Suppressor macrophage treated with lipopolysaccharide for 4 hours (primary cell): ENCODE measurements around the gene AP1M1.
"Not testable (repeated sequence)": the region's sequence is repeated elsewhere in the genome, so short reads cannot be mapped to it uniquely, and the experiment has no call there.

Experiments used
- DNase-seq: peaks from one replicate; pipeline ENCODE4 v3.0.0-alpha.2; 2020

AP1M1 gene

GRCh38 chr19:16197622-16198369 lies at the start of gene AP1M1:
Gene AP1M1, plus strand, starts transcription at chr19:16197911. Its CDS starts 116 bp downstream, at chr19:16198027.
- peak; percentile 100 for DNase-seq

- no peak for DNase-seq
Measured at GRCh38 chr19:16148443-16149229, 49.1 kb upstream of the AP1M1 start.

GRCh38 chr19:16153582-16154336 lies 44.0 kb upstream of the AP1M1 start:
- no peak for DNase-seq

- no peak for DNase-seq
Measured at GRCh38 chr19:16154557-16154956, 43.2 kb upstream of the AP1M1 start.

- no peak for DNase-seq
Measured at GRCh38 chr19:16155128-16155527, 42.6 kb upstream of the AP1M1 start.

- no peak for DNase-seq
Measured at GRCh38 chr19:16156904-16157303, 40.8 kb upstream of the AP1M1 start.

GRCh38 chr19:16157601-16158000 lies 40.1 kb upstream of the AP1M1 start:
- no peak for DNase-seq

- no peak for DNase-seq
Measured at GRCh38 chr19:16159655-16160054, 38.1 kb upstream of the AP1M1 start.

GRCh38 chr19:16160445-16160942 lies 37.2 kb upstream of the AP1M1 start:
- DNase-seq: no peak

- DNase-seq: peak; percentile 72
Measured at GRCh38 chr19:16160943-16161560, 36.7 kb upstream of the AP1M1 start.

GRCh38 chr19:16161840-16162239 lies 35.9 kb upstream of the AP1M1 start:
- DNase-seq: no peak

- no peak for DNase-seq
Measured at GRCh38 chr19:16164222-16164890, 33.4 kb upstream of the AP1M1 start.

- DNase-seq: no peak
Measured at GRCh38 chr19:16166417-16166816, 31.3 kb upstream of the AP1M1 start.

GRCh38 chr19:16167055-16167454 lies 30.7 kb upstream of the AP1M1 start:
- DNase-seq: no peak

- DNase-seq: peak; percentile 63
Measured at GRCh38 chr19:16168465-16169081, 29.1 kb upstream of the AP1M1 start.

- DNase-seq: no peak
Measured at GRCh38 chr19:16170134-16170533, 27.6 kb upstream of the AP1M1 start.

GRCh38 chr19:16175954-16176353 lies 21.8 kb upstream of the AP1M1 start:
- no peak for DNase-seq

GRCh38 chr19:16178866-16179265 lies 18.8 kb upstream of the AP1M1 start:
- not testable (repeated sequence) for DNase-seq

GRCh38 chr19:16180611-16181010 lies 17.1 kb upstream of the AP1M1 start:
- no peak for DNase-seq

- DNase-seq: no peak
Measured at GRCh38 chr19:16184665-16185122, 13.0 kb upstream of the AP1M1 start.

GRCh38 chr19:16185123-16185767 lies 12.5 kb upstream of the AP1M1 start, which contains the start of gene FAM32A:
Gene FAM32A, plus strand, starts transcription at chr19:16185410. Its CDS starts 33 bp downstream, at chr19:16185443.
- peak; percentile 99 for DNase-seq
